RPMI7951 (cell line): Measurements from ENCODE around the gene SCN1A. TPM values are rescaled to one million over a fixed set of nuclear protein-coding genes. Genes with fewer than 3 reads are reported as not detected.

ENCODE experiments used
- DNase-seq: peaks from one replicate; pipeline ENCODE4 v3.0.0-alpha.2; 2012; ENCODE audit warnings: low read depth
- total RNA-seq: library from RNA; depleted of rRNA; stranded (reverse); fragments of >200 nt; shearing (Covaris generic); gene quantifications from 2 replicates; pipeline ENCODE4 v1.2.3, GENCODE V29; 2014

The SCN1A gene
- total RNA-seq, 1 experiment from 2014 or later = not detected

GRCh38 chr2:166081852-166082251 is 46.0 kb downstream of the SCN1A start:
- DNase-seq = no peak

- DNase-seq = no peak
Observed at GRCh38 chr2:166081131-166081632, 46.6 kb downstream of the SCN1A start.

- DNase-seq = no peak
Observed at GRCh38 chr2:166074430-166074829, 53.4 kb downstream of the SCN1A start.

GRCh38 chr2:166074011-166074410 is 53.8 kb downstream of the SCN1A start:
- DNase-seq = no peak

GRCh38 chr2:166070231-166070630 is 57.6 kb downstream of the SCN1A start:
- no peak for DNase-seq

- no peak for DNase-seq
Observed at GRCh38 chr2:166068981-166069380, 58.8 kb downstream of the SCN1A start.

- DNase-seq = no peak
Observed at GRCh38 chr2:166067229-166067628, 60.6 kb downstream of the SCN1A start.

GRCh38 chr2:166060191-166060590 is 67.6 kb downstream of the SCN1A start:
- DNase-seq = no peak

GRCh38 chr2:166057370-166058164 is 70.3 kb downstream of the SCN1A start:
- no peak for DNase-seq

GRCh38 chr2:166044853-166045483 is 82.9 kb downstream of the SCN1A start:
- no peak for DNase-seq

GRCh38 chr2:166042768-166043390 is 84.9 kb downstream of the SCN1A start:
- no peak for DNase-seq

- no peak for DNase-seq
Observed at GRCh38 chr2:166042356-166042755, 85.5 kb downstream of the SCN1A start.

- DNase-seq = no peak
Observed at GRCh38 chr2:166041613-166042012, 86.2 kb downstream of the SCN1A start.

GRCh38 chr2:166032361-166032760 is 95.5 kb downstream of the SCN1A start:
- DNase-seq = no peak

GRCh38 chr2:166031054-166031453 is 96.8 kb downstream of the SCN1A start:
- no peak for DNase-seq

GRCh38 chr2:166025313-166025712 is 102.5 kb downstream of the SCN1A start:
- DNase-seq = no peak

- DNase-seq = no peak
Observed at GRCh38 chr2:166017208-166017607, 110.6 kb downstream of the SCN1A start.

- DNase-seq = no peak
Observed at GRCh38 chr2:166013878-166014277, 113.9 kb downstream of the SCN1A start.

- no peak for DNase-seq
Observed at GRCh38 chr2:166011660-166012059, 116.2 kb downstream of the SCN1A start.

- no peak for DNase-seq
Observed at GRCh38 chr2:166000401-166000800, 127.4 kb downstream of the SCN1A start.

GRCh38 chr2:165990846-165991245 is 137.0 kb downstream of the SCN1A start:
- DNase-seq = no peak

- DNase-seq = no peak
Observed at GRCh38 chr2:165989851-165990250, 138.0 kb downstream of the SCN1A start.

- DNase-seq = no peak
Observed at GRCh38 chr2:165985120-165985519, 142.7 kb downstream of the SCN1A start.
